NK-92 (cell line): ENCODE measurements around the gene CLNK.

Experiments
- DNase-seq: peaks from one replicate; lab custom pipeline; 2025; ENCODE audit not compliant: unreplicated experiment; lab: John Stamatoyannopoulos, UW

CLNK gene

DNA sequence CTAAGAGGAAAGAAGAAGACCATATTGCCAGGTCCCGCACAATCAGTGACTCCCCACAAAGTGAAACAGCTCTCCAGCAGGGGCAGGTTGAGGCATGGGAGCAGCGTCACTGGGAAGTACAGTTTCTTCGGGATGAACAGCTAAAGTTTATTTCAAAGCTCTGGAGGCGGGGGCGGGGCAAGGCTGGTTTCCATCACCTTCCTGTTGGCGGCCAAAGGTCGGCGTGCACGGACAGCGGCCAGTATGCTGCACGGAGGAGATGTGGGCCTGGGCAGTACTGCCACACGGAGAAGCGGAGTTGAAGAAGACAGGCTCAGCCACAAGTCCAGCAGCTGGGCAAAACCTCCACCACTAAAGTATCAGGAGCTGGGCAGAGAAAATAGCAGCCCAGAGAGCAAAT, 226.4 kb downstream of the CLNK start:
- DNase-seq: no peak

GRCh38 chr4:10457255-10457801, 227.2 kb downstream of the CLNK start, which contains the start of gene ZNF518B:
ZNF518B (minus strand) TSS chr4:10457426; CDS start chr4:10446328, 11,098 bp downstream.
- DNase-seq: no peak

- DNase-seq: no peak
Measured at GRCh38 chr4:10456595-10457254, 227.8 kb downstream of the CLNK start.

DNA sequence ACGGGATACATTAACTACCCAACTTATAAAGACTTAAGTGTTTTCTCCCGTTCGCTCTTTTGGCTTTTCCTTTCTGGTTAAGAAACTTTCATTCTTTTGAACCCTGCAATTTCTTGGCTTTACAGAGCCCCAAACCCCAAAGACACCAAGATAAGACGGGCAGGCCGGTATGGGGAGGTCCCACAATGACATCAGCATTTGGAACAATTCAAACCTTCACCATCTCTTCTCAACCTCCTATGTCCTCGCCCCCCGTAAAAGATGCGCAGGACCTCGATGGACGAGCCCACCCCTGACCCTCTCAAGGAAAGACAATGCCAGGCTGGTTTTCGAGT, 228.3 kb downstream of the CLNK start:
- no peak for DNase-seq

DNA sequence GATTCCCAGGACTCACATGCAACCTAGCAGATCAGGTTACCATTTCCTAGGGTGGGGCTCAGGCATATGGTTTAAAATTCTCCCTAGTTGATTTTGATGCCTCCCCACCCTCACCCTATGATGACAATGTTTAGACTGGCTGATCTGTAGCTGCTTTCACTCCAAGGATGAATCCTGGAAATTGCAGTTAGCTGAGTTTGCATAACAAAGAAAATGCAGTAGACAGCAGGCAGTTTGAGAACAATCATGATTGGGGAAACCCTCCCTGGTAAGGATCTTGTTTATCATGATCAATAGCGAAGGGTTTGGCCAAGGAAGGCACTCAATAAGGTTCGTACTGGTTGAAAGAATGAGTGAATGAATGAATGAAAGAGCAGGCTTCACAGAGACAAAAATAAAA, 229.4 kb downstream of the CLNK start:
- no peak for DNase-seq

DNA sequence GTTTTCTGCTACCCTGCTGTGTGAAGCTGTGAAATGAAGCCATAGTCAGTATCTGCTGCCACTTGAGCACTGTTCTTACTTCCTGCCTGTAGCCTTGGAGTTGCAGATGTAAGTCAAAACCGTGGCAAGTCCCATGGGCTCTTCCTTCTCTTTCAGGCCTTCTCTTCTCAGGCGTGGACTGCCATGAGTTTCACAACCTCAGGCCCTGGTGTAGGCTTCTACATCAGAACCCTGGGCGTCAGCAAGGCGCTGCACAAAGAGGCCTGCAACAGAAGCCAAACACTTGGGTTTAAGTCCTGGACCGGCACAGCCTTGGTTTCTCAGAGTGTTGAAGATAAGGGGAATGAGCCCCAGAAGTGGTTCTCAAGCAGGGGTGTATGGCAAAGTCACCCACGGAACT, 229.8 kb downstream of the CLNK start:
- no peak for DNase-seq

DNA sequence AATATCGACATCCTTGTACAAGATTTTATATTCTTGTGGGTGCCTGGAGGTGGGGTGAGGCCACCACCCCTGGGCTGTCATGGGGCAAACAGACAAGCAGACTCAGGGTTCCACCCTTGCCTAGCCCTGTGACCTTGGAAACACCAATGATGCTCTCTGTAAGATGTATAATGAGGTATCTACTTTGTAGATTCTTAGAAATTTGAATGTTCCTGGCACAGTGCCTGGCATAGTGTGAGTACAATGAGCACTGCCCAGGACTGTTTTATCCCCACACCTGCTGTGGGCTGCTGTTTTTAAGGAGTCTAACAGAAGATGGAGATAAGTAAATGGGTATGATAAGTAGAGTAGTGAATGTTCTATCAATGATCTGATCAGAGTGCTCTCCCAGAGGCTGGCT, 230.4 kb downstream of the CLNK start:
- no peak for DNase-seq

- no peak for DNase-seq
Measured at GRCh38 chr4:10448991-10449390, 235.6 kb downstream of the CLNK start.

DNA sequence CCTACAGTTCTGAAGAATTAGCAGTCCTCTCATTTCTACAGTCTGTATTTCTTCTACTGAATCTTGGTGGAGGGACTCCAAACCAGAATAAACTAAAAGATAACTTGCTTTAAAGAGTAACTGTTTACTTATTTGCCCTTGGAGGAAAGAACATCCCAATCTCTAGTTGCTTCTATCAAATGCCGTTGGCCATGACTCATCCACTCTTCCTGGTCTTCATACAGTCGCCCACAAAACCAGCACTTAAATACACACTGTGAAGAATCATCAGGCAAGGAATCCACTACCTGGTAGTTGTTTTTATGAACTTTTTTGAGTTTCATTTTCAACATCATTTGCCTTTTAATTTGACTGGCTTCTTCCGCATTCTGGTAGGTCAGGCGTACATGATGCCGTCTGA, 241.6 kb downstream of the CLNK start:
- no peak for DNase-seq

GRCh38 chr4:10441512-10441911, 243.1 kb downstream of the CLNK start:
- no peak for DNase-seq

DNA sequence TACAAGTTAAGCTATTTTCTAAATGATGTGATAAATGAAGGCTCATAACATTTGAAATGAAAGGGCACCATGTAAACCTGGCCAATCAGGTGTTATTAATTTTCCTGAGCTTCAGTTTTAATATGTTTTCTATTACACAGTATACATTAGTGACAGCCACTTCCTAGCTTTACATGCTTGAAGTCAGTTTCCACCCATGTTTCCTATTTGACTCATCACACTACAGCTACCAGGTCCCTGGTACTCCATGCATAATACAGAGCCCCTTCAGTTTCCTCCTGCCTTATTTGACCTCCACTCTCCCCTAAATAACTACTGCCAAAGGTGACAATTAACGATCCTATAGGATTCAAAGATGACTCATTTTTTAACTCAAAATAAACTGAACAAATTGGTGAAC, 245.6 kb downstream of the CLNK start:
- no peak for DNase-seq

DNA sequence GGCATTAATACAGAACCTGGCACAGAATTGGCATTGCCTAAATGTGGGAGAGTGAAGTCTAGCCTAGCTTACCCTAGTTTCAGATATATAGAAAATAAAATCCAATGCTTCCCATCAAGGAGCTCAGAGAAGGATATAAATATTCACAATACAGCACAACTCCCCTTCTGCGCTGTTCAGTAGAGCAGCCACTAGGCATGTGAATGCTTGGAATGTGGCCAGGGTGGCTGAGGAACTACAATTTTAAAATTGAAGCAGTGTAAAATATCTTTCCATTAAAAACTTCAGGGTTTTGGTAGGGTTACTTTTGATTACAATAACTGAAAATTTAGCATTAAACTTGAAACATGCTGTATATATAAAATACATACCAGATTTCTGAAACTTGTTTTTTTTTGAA, 246.8 kb downstream of the CLNK start:
- DNase-seq: no peak
